ENCODE results near the gene ATP5PO.

GRCh38 chr21:33936301-33937038 is 20.9 kb upstream of the ATP5PO start:
- TF ChIP-seq EZH2 (IDR thresholded peaks at IDR 0.05) = no peak
- TF ChIP-seq POLR2AphosphoS5 (IDR thresholded peaks at IDR 0.05; ENCODE audit: borderline replicate concordance, low read depth, low read length) = no peak
